Camera-type eye (tissue), 1 donor: ENCODE data around the gene CR2. TPM values are rescaled to one million over a fixed set of nuclear protein-coding genes. Genes with fewer than 3 reads are reported as not detected.

Experiments
- total RNA-seq: library from RNA; depleted of rRNA; stranded (reverse); fragments of >200 nt; gene quantifications from one replicate; pipeline ENCODE4 v1.2.3, GENCODE V29; 2014

Gene CR2
- total RNA-seq: 0.11 TPM

GRCh38 chr1:207454046-207454964, at the start of gene CR2:
CR2 (plus strand) TSS chr1:207454328; CDS start chr1:207454419, 91 bp downstream.

GRCh38 chr1:207495801-207496792, 42.0 kb downstream of the CR2 start, which contains the start of gene CR1:
CR1 (plus strand) TSS chr1:207496157; CDS start chr1:207496268, 111 bp downstream.

Other genes starting within 250 kb of the CR2 start
- gene CD55, start 132.7 kb upstream of the CR2 start, total RNA-seq: 27.0 TPM
- gene CR1, start 41.8 kb downstream of the CR2 start, total RNA-seq: 2.2 TPM
- gene CR1L, start 190.8 kb downstream of the CR2 start, total RNA-seq: not detected